Adipocyte (in vitro differentiated cells): Measurements from ENCODE around the gene TTC22.

Experiments
- DNase-seq: peaks from one replicate; pipeline ENCODE4 v3.0.0-alpha.2; 2015; ENCODE audit warnings: low read depth
- H3K27me3 ChIP-seq: replicated peaks from 2 replicates; pipeline ENCODE4 v1.7.0; 2013; ENCODE audit warnings: mild to moderate bottlenecking, low read length, moderate library complexity; ENCODE audit not compliant: control insufficient read depth, insufficient read depth
- H3K36me3 ChIP-seq: 2 replicates; pipeline ENCODE4 v1.7.0; 2013; ENCODE audit warnings: low read length, mild to moderate bottlenecking, moderate library complexity; ENCODE audit not compliant: control insufficient read depth, insufficient read depth, severe bottlenecking
- H3K4me1 ChIP-seq: 2 replicates; pipeline ENCODE4 v1.7.0; 2013; ENCODE audit warnings: mild to moderate bottlenecking, low read length, moderate library complexity; ENCODE audit not compliant: control insufficient read depth, insufficient read depth
- H3K4me3 ChIP-seq: 2 replicates; pipeline ENCODE4 v1.7.0; 2013; ENCODE audit warnings: mild to moderate bottlenecking, low read length, moderate library complexity
- H3K9ac ChIP-seq: 2 replicates; pipeline ENCODE4 v1.7.0; 2013; ENCODE audit warnings: mild to moderate bottlenecking, low read length, moderate library complexity
- H3K9me3 ChIP-seq: 2 replicates; pipeline ENCODE4 v1.7.0; 2013; ENCODE audit warnings: mild to moderate bottlenecking, low read length, moderate library complexity; ENCODE audit not compliant: control insufficient read depth

Gene TTC22

GRCh38 chr1:54826226-54826816 lies 25.2 kb upstream of the TTC22 start:
- Histone ChIP-seq H3K4me3 (no peak overlapping the region), H3K4me1 (no peaks in the 10 kb centered on the region), H3K9ac (no peak overlapping the region), H3K27me3 (no peaks in the 10 kb centered on the region), H3K9me3 (peaks cover 51% of the 10 kb centered on the region), H3K36me3 (no peaks in the 10 kb centered on the region)
- no peak for DNase-seq

GRCh38 chr1:54825696-54826095 lies 24.6 kb upstream of the TTC22 start:
- Histone ChIP-seq H3K4me1 (no peaks in the 10 kb centered on the region), H3K9me3 (peaks cover 47% of the 10 kb centered on the region), H3K36me3 (no peaks in the 10 kb centered on the region), H3K27me3 (no peaks in the 10 kb centered on the region), H3K4me3 (no peak overlapping the region), H3K9ac (no peak overlapping the region)
- DNase-seq: no peak

- no peaks in the 10 kb centered on the region for H3K4me1 ChIP-seq
- no peaks in the 10 kb centered on the region for H3K27me3 ChIP-seq
- H3K36me3 ChIP-seq: no peaks in the 10 kb centered on the region
- H3K4me3 ChIP-seq: no peak overlapping the region
- DNase-seq: no peak
- no peak overlapping the region for H3K9ac ChIP-seq
- peaks cover 39% of the 10 kb centered on the region for H3K9me3 ChIP-seq
Measured at GRCh38 chr1:54823670-54824069, 22.5 kb upstream of the TTC22 start.

GRCh38 chr1:54819733-54820132 lies 18.6 kb upstream of the TTC22 start:
- Histone ChIP-seq H3K9me3 (peaks cover 24% of the 10 kb centered on the region), H3K4me1 (no peaks in the 10 kb centered on the region), H3K9ac (no peak overlapping the region), H3K36me3 (no peaks in the 10 kb centered on the region), H3K4me3 (no peak overlapping the region), H3K27me3 (no peaks in the 10 kb centered on the region)
- DNase-seq: no peak

- DNase-seq: no peak
- Histone ChIP-seq H3K27me3 (peaks cover 3% of the 10 kb centered on the region), H3K4me3 (no peak overlapping the region), H3K9ac (no peak overlapping the region), H3K9me3 (peaks cover 19% of the 10 kb centered on the region), H3K36me3 (no peaks in the 10 kb centered on the region), H3K4me1 (no peaks in the 10 kb centered on the region)
Measured at GRCh38 chr1:54819195-54819536, 18.0 kb upstream of the TTC22 start.

GRCh38 chr1:54818461-54819194 lies 17.5 kb upstream of the TTC22 start:
- Histone ChIP-seq H3K36me3 (no peaks in the 10 kb centered on the region), H3K27me3 (peaks cover 7% of the 10 kb centered on the region), H3K4me1 (no peaks in the 10 kb centered on the region), H3K9me3 (peaks cover 13% of the 10 kb centered on the region), H3K9ac (no peak overlapping the region), H3K4me3 (no peak overlapping the region)
- peak; percentile 20 for DNase-seq

- no peaks in the 10 kb centered on the region for H3K4me1 ChIP-seq
- H3K9me3 ChIP-seq: no peaks in the 10 kb centered on the region
- H3K9ac ChIP-seq: no peak overlapping the region
- DNase-seq: no peak
- H3K4me3 ChIP-seq: no peak overlapping the region
- H3K27me3 ChIP-seq: peaks cover 7% of the 10 kb centered on the region
- no peaks in the 10 kb centered on the region for H3K36me3 ChIP-seq
Measured at GRCh38 chr1:54816951-54817350, 15.8 kb upstream of the TTC22 start.

GRCh38 chr1:54816130-54816529 lies 15.0 kb upstream of the TTC22 start:
- DNase-seq: no peak
- no peaks in the 10 kb centered on the region for H3K36me3 ChIP-seq
- peaks cover 7% of the 10 kb centered on the region for H3K27me3 ChIP-seq
- no peak overlapping the region for H3K4me3 ChIP-seq
- H3K4me1 ChIP-seq: no peaks in the 10 kb centered on the region
- H3K9ac ChIP-seq: no peak overlapping the region
- no peaks in the 10 kb centered on the region for H3K9me3 ChIP-seq

GRCh38 chr1:54815086-54815876 lies 14.2 kb upstream of the TTC22 start:
- H3K9ac ChIP-seq: no peak overlapping the region
- no peak for DNase-seq

GRCh38 chr1:54814571-54814970 lies 13.4 kb upstream of the TTC22 start:
- no peaks in the 10 kb centered on the region for H3K36me3 ChIP-seq
- H3K4me3 ChIP-seq: no peak overlapping the region
- H3K27me3 ChIP-seq: peaks cover 7% of the 10 kb centered on the region
- H3K9me3 ChIP-seq: no peaks in the 10 kb centered on the region
- H3K4me1 ChIP-seq: no peaks in the 10 kb centered on the region
- H3K9ac ChIP-seq: no peak overlapping the region
- DNase-seq: no peak

More at GRCh38 chr1:54815086-54815876, 14.2 kb upstream of the TTC22 start:
- no peaks in the 10 kb centered on the region for H3K36me3 ChIP-seq
- no peaks in the 10 kb centered on the region for H3K4me1 ChIP-seq
- peaks cover 7% of the 10 kb centered on the region for H3K27me3 ChIP-seq
- no peaks in the 10 kb centered on the region for H3K9me3 ChIP-seq
- no peak overlapping the region for H3K4me3 ChIP-seq

GRCh38 chr1:54814126-54814498 lies 13.0 kb upstream of the TTC22 start:
- Histone ChIP-seq H3K27me3 (peaks cover 7% of the 10 kb centered on the region), H3K4me3 (no peak overlapping the region), H3K4me1 (no peaks in the 10 kb centered on the region), H3K36me3 (no peaks in the 10 kb centered on the region), H3K9me3 (no peaks in the 10 kb centered on the region), H3K9ac (no peak overlapping the region)
- no peak for DNase-seq
